ENCODE results near the gene LDB3.

Gene LDB3

DNA sequence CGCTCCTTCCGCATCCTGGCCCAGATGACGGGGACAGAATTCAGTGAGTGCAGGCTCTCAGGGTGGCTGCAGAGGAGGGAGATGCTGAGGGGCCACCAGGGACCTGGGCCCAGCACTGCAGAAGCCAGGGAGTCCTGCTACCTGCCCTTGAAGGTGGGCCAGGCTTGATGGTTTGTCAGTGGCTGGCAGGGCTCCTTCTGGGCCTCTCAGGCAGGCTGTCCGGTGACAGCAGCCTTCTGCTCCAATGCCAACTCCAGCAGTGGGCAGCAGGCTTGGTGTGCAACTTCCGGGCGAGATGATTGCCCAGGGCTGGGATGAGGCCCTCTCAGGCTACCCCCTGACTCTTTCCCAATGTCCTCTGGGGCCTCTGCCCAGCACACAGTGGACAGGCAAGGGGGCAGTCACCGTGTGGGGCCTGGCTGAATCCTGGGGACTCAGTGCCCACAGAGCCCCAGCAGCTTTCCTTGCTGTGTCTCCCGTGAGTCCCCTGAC lies 23.8 kb downstream of the LDB3 start:
- H3K9me3 Mint-ChIP-seq, result no peaks in the 10 kb centered on the region
- H3K27me3 Mint-ChIP-seq, result peaks cover 10% of the 10 kb centered on the region
- intact Hi-C loops (cut with micrococcal nuclease), result no loop called here
- no peak overlapping the region for H3K27ac Mint-ChIP-seq
- peaks cover 13% of the 10 kb centered on the region for H3K4me1 Mint-ChIP-seq (ENCODE audit: low read depth)
- H3K36me3 Mint-ChIP-seq (ENCODE audit: low read depth), result no peaks in the 10 kb centered on the region
- no peak overlapping the region for H3K4me3 Mint-ChIP-seq

DNA sequence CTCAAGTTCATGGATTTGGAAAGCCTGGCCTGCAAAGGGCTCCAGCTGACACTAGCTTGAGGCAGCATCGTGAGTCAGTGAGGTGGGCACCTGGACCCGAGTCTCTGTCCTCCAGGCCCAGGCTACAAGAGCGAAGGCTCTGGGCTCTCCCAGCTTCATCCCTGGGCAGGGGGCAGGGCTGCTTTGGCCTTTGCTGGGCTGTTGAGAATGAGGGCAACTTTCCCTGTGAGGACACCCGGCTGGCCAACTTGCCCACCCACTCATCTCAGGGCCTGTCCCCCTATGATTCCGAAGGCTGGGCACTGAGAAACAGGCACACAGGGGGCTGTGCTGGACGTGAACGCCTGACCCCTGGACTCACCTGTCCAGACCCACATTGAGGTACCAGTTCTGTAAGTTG lies 24.4 kb downstream of the LDB3 start:
- intact Hi-C loops (cut with micrococcal nuclease), result no loop called here
- Mint-ChIP-seq H3K27me3 (peaks cover 10% of the 10 kb centered on the region), H3K36me3 (ENCODE audit: low read depth) (no peaks in the 10 kb centered on the region), H3K4me3 (no peak overlapping the region), H3K9me3 (no peaks in the 10 kb centered on the region), H3K27ac (no peak overlapping the region), H3K4me1 (ENCODE audit: low read depth) (peaks cover 13% of the 10 kb centered on the region)

DNA sequence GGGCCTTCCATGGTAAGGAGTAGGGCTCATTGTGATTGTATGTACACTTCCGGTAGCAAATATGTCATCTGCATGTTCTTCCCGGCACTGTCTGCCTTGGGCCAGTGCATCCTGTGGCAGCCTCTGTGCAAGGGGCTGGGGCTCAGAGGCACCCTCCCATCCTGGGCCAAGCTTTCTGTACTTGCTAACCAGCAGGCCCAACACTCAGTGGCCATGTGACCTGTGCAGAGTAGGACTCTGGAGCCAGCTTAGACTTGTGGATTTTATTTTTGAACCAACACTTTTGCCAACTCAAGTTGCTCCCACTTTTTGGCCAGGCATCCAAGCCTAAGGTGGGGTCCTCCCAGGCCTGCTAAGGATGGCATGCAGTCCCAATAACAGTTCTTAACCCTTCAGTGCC lies 25.0 kb downstream of the LDB3 start:
- Mint-ChIP-seq H3K36me3 (ENCODE audit: low read depth) (no peaks in the 10 kb centered on the region), H3K4me1 (ENCODE audit: low read depth) (peaks cover 12% of the 10 kb centered on the region), H3K27ac (no peak overlapping the region), H3K4me3 (no peak overlapping the region), H3K9me3 (no peaks in the 10 kb centered on the region), H3K27me3 (peaks cover 10% of the 10 kb centered on the region)
- intact Hi-C loops (cut with micrococcal nuclease), result no loop called here

- H3K27ac Mint-ChIP-seq, result no peak overlapping the region
- H3K4me3 Mint-ChIP-seq, result no peak overlapping the region
- intact Hi-C loops (cut with micrococcal nuclease), result no loop called here
- no peaks in the 10 kb centered on the region for H3K9me3 Mint-ChIP-seq
- H3K4me1 Mint-ChIP-seq (ENCODE audit: low read depth), result peaks cover 6% of the 10 kb centered on the region
- H3K36me3 Mint-ChIP-seq (ENCODE audit: low read depth), result no peaks in the 10 kb centered on the region
- H3K27me3 Mint-ChIP-seq, result peaks cover 10% of the 10 kb centered on the region
Observed at GRCh38 chr10:86693721-86694369, 25.5 kb downstream of the LDB3 start.

DNA sequence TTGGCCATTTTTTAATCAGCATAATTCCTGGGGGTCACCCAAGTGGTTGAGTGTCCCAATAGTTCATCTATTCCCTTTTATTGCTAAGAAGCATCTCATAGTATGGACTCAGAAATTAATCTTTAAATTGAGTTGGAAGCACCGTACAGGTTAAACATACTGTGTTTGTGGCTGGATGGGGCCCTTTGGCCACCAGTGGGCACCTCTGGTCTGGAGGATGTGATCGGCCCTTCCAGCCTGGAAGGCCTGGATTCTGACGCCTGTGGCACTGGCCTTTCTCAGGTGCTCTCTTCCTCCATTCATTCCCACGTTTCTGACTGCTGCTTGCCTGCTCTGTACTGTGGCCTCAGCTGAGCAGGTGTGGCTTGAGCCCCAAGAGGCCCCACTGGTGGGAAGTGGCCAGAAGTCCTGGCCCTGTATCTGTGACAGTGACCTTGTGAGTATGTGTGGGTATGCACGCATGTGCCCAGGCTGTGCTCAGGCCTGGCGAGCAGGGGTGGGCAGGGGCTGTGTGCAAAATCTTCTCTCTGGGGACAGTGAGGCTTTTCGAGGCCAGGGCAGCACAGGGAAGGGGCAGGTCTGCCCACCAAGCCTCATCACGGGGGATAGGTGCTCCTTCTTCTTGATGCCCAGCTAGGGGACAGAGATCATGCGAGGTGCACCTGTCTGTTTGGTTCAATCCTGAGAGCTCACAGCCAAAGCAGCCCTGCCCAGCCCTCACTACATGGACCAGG lies 30.1 kb downstream of the LDB3 start:
- Mint-ChIP-seq H3K36me3 (ENCODE audit: low read depth) (no peaks in the 10 kb centered on the region), H3K9me3 (no peaks in the 10 kb centered on the region), H3K27me3 (peaks cover 7% of the 10 kb centered on the region), H3K27ac (no peak overlapping the region), H3K4me3 (no peak overlapping the region), H3K4me1 (ENCODE audit: low read depth) (no peaks in the 10 kb centered on the region)
- intact Hi-C loops (cut with micrococcal nuclease), result no loop called here

DNA sequence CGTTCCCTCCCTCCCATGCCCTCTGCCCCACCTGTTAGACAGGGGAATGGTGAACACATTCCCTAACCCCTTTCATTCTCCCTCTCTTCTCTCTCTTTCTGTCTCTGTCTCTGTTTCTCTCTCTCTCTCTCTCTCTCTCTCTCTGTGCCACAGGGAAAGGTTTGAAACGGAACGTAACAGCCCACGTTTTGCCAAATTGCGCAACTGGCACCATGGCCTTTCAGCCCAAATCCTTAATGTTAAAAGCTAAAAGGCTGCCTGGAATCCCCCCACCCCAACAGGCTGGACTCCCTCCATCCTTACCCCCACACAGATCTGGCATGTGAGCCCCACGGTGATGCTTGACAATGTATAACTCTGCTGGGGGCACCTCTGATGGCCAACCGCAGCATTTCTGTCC lies 30.8 kb downstream of the LDB3 start:
- Mint-ChIP-seq H3K27ac (no peak overlapping the region), H3K4me1 (ENCODE audit: low read depth) (no peaks in the 10 kb centered on the region), H3K4me3 (no peak overlapping the region), H3K27me3 (peaks cover 4% of the 10 kb centered on the region), H3K36me3 (ENCODE audit: low read depth) (no peaks in the 10 kb centered on the region), H3K9me3 (no peaks in the 10 kb centered on the region)
- intact Hi-C loops (cut with micrococcal nuclease), result no loop called here

DNA sequence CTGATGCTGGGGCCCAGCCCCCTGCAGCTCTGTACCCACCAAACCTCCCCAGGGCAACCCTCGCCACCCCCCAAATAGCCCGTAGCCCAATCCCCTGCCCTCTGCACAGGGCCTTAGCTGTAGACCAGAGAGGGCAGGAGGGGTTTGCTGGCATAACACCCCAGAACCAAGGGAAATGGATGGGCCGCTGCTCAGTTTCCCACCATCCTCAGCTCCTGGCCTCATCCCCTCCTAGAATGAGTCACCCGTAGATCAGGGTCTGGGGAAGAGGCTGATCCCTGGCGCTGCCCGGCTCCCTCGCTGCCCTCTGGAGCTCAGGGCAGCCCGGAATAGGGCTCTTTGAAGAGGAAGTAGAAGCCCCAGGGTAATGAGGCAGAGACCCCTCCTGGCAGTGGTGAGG lies 31.2 kb downstream of the LDB3 start:
- Mint-ChIP-seq H3K27me3 (peaks cover 4% of the 10 kb centered on the region), H3K36me3 (ENCODE audit: low read depth) (no peaks in the 10 kb centered on the region), H3K27ac (no peak overlapping the region), H3K9me3 (no peaks in the 10 kb centered on the region), H3K4me3 (no peak overlapping the region), H3K4me1 (ENCODE audit: low read depth) (no peaks in the 10 kb centered on the region)
- intact Hi-C loops (cut with micrococcal nuclease), result no loop called here

GRCh38 chr10:86699991-86700840 lies 31.9 kb downstream of the LDB3 start:
- H3K4me3 Mint-ChIP-seq, result no peak overlapping the region
- no peak overlapping the region for H3K27ac Mint-ChIP-seq
- H3K9me3 Mint-ChIP-seq, result no peaks in the 10 kb centered on the region
- intact Hi-C loops (cut with micrococcal nuclease), result no loop called here
- H3K36me3 Mint-ChIP-seq (ENCODE audit: low read depth), result no peaks in the 10 kb centered on the region
- H3K4me1 Mint-ChIP-seq (ENCODE audit: low read depth), result no peaks in the 10 kb centered on the region
- H3K27me3 Mint-ChIP-seq, result peaks cover 1% of the 10 kb centered on the region

DNA sequence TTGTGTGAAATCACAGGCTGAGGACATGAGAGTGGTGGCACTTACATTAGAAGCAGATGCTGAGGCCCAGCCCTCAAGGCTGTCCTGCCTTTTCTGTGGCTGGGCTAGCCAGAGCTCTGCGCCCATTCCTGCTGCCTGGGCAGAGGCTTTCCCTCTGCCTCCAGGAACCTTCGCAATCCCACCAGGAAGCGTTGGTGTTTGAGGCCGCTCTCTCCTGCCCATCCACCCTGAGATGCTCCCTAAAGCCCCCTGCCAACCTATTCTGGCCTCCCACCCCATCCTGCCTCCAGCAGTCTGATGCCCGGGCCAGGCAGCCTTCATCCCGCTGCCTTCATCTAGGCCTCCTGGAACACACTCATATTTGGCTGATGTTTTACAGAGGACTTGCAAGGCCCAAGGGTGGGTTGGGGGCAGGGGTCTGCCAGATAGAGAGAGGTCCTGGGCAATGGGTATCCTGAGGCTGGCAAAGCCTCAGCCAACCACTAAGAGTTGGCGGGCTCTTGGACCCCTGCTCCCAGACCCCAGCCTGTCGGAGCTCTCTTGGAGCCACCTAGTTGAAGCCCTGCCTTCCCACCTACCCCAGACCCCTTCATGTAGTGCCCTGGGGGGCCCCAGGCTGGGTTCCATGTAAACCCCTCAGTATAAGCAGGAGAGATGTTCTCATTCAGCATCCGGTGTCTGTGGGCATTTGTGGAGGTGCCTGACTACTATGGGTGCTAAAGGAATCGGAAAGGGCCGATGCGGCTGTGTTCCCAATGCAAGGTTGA lies 32.7 kb downstream of the LDB3 start:
- H3K36me3 Mint-ChIP-seq (ENCODE audit: low read depth), result no peaks in the 10 kb centered on the region

DNA sequence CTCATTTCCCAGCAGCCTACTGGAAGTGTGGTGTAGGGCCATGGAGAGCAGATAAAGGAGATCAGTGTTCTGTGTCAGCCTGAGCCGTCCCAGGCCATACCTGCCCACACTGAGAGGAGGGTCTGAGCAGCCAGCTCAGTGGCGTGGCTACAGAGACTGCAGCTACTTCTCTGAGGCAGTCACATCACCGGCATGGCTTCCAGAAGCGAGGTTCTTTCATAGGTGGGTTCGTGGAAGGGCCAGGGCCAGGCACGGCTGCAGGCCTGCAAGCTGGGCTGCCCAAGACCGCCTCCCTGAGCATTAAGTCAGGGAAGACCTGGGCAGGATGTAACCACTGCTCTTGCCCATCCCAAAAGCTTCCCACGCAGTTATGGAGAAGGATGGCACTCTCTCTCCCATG lies 34.9 kb downstream of the LDB3 start:
- H3K36me3 Mint-ChIP-seq (ENCODE audit: low read depth), result no peaks in the 10 kb centered on the region
- no peaks in the 10 kb centered on the region for H3K9me3 Mint-ChIP-seq
- H3K27ac Mint-ChIP-seq, result no peak overlapping the region
- no peaks in the 10 kb centered on the region for H3K4me1 Mint-ChIP-seq (ENCODE audit: low read depth)
- intact Hi-C loops (cut with micrococcal nuclease), result no loop called here
- H3K4me3 Mint-ChIP-seq, result no peak overlapping the region
- H3K27me3 Mint-ChIP-seq, result no peaks in the 10 kb centered on the region

More for the DNA sequence above, 32.7 kb downstream of the LDB3 start:
- no peak overlapping the region for H3K4me3 Mint-ChIP-seq
- peaks cover under 1% of the 10 kb centered on the region for H3K27me3 Mint-ChIP-seq
- H3K27ac Mint-ChIP-seq, result no peak overlapping the region
- H3K9me3 Mint-ChIP-seq, result no peaks in the 10 kb centered on the region
- intact Hi-C loops (cut with micrococcal nuclease), result no loop called here
- no peaks in the 10 kb centered on the region for H3K4me1 Mint-ChIP-seq (ENCODE audit: low read depth)

GRCh38 chr10:86705139-86705538 lies 36.8 kb downstream of the LDB3 start:
- no peak overlapping the region for H3K4me3 Mint-ChIP-seq
- no peaks in the 10 kb centered on the region for H3K36me3 Mint-ChIP-seq (ENCODE audit: low read depth)
- intact Hi-C loops (cut with micrococcal nuclease), result no loop called here
- H3K9me3 Mint-ChIP-seq, result no peaks in the 10 kb centered on the region
- no peaks in the 10 kb centered on the region for H3K4me1 Mint-ChIP-seq (ENCODE audit: low read depth)
- no peaks in the 10 kb centered on the region for H3K27me3 Mint-ChIP-seq
- H3K27ac Mint-ChIP-seq, result no peak overlapping the region

DNA sequence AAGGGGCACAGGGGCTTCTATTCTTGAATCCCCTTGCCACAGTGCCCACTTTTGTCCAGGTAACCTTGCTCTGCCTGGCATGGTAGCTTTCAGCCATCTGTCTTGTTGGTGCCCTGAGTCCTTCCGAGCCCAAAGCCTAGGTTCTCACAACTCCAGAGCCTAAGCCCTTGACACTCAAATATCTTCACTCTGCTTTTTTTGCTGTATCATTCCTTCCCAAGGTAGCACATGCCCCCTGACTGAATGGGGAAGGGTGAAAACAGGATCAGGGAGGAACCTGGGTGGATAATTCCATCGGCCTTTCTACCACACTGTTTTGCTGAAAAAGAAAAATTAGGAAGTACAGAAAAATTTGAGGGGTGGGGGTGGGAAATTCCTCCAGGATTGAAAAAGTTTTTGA lies 37.6 kb downstream of the LDB3 start:
- intact Hi-C loops (cut with micrococcal nuclease), result no loop called here
- Mint-ChIP-seq H3K9me3 (no peaks in the 10 kb centered on the region), H3K36me3 (ENCODE audit: low read depth) (no peaks in the 10 kb centered on the region), H3K4me3 (no peak overlapping the region), H3K27me3 (no peaks in the 10 kb centered on the region), H3K4me1 (ENCODE audit: low read depth) (peaks cover 5% of the 10 kb centered on the region), H3K27ac (no peak overlapping the region)

- Mint-ChIP-seq H3K4me3 (no peak overlapping the region), H3K27me3 (no peaks in the 10 kb centered on the region), H3K4me1 (ENCODE audit: low read depth) (peaks cover 7% of the 10 kb centered on the region), H3K27ac (no peak overlapping the region), H3K9me3 (no peaks in the 10 kb centered on the region), H3K36me3 (ENCODE audit: low read depth) (no peaks in the 10 kb centered on the region)
- intact Hi-C loops (cut with micrococcal nuclease), result no loop called here
Observed at GRCh38 chr10:86706401-86706841, 38.1 kb downstream of the LDB3 start.
